HG03558 (cell line): ENCODE data around the gene ARL2BP.
"Not testable (repeated sequence)": the region's sequence is repeated elsewhere in the genome, so short reads cannot be mapped to it uniquely, and the experiment has no call there.

Experiments used
- ATAC-seq: cut with Tn5 transposase; IDR thresholded peaks from one replicate; pipeline ENCODE4 v1.9.1; 2021; ENCODE audit warnings: moderate number of reproducible peaks; ENCODE audit not compliant: unreplicated experiment; ENCODE audit errors: extremely low read depth

The ARL2BP gene

GRCh38 chr16:57244767-57245471 is at the start of gene ARL2BP:
Gene ARL2BP (plus strand): TSS chr16:57245259. CDS start chr16:57245368, 109 bp downstream.
- peak; percentile 80 for ATAC-seq

- ATAC-seq: no peak
These were observed 48.8 kb upstream of the ARL2BP start for GRCh38 chr16:57196286-57196685.

DNA sequence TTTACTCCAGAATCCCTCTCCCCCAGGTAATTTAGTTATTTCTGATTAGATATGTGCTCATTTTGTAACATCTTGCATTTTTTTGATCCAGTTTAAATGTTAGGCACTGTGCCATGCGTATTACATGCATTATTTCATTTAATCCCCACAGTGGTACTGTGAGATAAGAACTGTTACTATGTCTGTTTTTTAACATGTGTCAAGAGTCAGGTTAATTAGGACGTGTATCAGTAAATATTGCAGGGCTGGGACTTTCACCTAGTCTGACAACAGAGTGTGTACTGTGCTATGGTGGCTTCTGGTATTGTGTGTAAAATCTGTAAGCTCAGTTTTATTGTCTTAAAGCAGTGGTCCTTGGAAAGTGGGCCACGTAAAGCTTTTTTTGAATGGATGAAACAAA is 48.3 kb upstream of the ARL2BP start:
- ATAC-seq: no peak

- not testable (repeated sequence) for ATAC-seq
These were observed 44.7 kb upstream of the ARL2BP start for GRCh38 chr16:57200321-57200720.

- not testable (repeated sequence) for ATAC-seq
These were observed 44.1 kb upstream of the ARL2BP start for GRCh38 chr16:57200926-57201325.

DNA sequence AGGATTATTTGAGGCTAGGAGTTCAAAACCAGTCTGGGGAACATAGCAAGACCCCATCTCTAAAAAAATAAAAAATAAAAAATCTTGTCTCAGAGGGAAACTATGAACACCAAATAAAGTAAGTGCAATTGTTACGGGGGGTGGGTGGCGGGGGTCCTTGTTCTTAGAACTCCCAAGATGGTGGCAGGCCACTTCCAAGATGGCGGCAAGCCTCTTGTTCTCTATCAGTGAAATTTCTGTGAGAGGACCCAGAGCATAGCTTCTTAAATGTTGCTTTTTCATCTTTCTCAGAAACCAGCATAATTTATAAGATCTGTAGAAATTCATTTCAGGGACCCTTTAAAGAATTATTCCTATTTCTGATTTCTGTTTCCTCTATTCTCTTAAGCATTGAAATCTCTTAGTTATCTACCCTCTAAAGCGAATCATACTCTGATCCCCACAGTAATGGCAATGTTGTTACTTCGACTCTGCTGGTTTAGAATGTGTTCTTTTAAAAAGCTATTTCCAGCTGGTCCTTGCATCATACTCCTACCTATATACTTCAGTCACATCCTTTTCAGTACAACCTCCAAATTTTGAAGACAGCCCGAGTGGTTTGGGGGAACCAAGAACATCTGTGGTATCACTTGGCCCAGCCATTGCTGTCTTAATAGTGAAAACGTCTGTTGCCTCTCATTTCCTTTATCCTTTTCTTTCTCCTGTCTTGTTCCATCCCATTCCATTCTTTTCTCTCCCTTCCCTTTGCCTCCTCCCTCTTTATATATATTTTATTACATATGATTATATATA is 42.8 kb upstream of the ARL2BP start:
- no peak for ATAC-seq

- ATAC-seq: no peak
These were observed 41.6 kb upstream of the ARL2BP start for GRCh38 chr16:57203451-57203850.

GRCh38 chr16:57204675-57205074 is 40.4 kb upstream of the ARL2BP start:
- no peak for ATAC-seq

DNA sequence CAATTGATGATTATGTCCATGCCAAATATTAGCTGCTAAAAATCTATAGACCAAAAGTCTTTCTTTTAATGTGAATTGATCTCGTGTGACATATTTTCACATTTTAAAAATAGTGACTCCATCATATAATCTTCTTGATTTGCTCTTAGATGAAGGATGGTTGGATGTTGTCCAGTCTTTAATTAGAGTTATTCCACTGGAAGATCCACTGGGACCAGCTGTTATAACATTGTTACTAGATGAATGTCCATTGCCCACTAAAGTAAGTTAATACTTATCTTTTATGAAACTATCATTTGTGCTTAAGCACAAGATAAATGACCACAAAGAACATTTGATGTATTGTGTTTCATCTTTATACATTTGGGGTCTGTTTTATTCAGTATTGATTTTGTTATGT is 36.1 kb upstream of the ARL2BP start:
- ATAC-seq: no peak

DNA sequence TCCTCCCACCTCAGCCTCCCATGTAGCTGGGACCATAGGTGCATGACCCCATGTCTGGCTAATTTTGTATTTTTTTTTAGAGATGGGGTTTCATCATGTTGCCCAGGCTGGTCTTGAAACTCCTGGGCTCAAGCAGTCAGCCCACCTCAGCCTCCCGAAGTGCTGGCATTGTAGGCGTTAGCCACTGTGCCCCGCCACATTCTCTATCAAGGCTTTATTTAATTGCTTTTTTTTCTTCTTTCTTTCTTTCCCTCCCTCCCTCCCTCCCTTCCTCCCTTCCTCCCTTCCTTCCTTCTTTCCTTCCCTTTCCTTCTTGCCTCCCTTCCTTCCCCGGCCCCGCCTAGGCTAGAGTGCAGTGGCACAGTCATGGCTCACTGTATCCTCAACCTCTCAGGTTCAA is 35.3 kb upstream of the ARL2BP start:
- ATAC-seq: no peak

DNA sequence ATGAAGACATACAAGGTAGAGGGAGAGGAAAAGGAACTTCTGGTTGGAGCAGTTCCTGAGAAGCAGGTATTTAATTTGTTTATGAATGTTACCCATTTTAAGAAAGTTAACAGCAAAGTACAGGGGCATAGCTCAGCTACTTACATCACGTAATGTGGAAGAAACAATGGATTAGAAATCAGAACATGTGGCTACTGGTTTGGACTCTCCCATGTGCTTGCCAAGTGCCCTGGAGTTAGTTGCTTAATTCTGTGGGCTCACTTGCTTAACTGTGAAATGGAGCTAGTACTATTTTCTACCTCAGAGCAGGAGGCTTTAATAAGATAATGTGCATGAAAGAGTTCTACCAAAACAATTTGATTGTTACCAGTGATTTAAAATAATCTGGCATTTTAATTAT is 31.6 kb upstream of the ARL2BP start:
- no peak for ATAC-seq

DNA sequence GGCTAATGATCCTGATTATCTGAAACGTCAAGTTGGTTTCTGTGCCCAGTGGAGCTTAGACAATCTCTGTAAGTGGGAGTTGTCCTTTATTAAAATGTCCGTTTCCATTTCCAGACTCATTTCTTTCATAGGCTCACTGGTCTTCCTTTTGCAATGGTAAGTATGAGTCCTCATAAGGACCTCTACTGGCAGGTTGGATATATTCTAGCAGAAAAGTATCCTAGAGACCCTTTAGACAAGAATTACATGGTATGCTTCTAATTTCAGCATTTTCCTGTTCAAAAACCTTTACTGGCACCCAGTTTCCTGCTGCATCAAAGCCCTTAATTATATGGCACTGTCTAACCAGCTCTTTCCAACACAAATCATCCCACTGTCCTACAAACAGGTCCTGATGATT is 28.1 kb upstream of the ARL2BP start:
- no peak for ATAC-seq

GRCh38 chr16:57223057-57223456 is 22.0 kb upstream of the ARL2BP start:
- no peak for ATAC-seq

GRCh38 chr16:57224651-57225335 is 20.3 kb upstream of the ARL2BP start:
- no peak for ATAC-seq

GRCh38 chr16:57225978-57226377 is 19.1 kb upstream of the ARL2BP start:
- no peak for ATAC-seq

- ATAC-seq: no peak
These were observed 18.1 kb upstream of the ARL2BP start for GRCh38 chr16:57226701-57227621.

DNA sequence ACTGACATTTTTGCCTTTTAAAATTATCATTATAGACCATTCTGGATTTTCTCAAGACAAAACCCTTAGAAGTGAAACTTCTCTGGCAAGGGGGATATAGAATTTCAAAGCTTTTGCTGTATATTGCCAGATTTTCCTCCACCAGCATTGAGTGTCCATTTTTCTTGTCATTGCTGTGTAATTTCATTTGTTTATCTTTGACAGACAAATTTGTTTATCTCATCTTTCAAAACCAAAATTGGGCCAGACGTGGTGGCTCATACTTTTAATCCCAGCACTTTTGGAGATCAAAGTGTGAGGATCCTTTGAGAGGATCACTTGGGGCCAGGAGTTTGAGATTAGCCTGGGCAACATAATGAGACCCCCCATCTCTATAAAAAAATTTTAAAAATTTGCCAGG is 16.0 kb upstream of the ARL2BP start:
- ATAC-seq: no peak

- ATAC-seq: no peak
These were observed 13.2 kb upstream of the ARL2BP start for GRCh38 chr16:57231821-57232350.

- no peak for ATAC-seq
These were observed 10.9 kb upstream of the ARL2BP start for GRCh38 chr16:57233944-57234706.
